ENCODE data around the gene PHTF2.

The PHTF2 gene

DNA sequence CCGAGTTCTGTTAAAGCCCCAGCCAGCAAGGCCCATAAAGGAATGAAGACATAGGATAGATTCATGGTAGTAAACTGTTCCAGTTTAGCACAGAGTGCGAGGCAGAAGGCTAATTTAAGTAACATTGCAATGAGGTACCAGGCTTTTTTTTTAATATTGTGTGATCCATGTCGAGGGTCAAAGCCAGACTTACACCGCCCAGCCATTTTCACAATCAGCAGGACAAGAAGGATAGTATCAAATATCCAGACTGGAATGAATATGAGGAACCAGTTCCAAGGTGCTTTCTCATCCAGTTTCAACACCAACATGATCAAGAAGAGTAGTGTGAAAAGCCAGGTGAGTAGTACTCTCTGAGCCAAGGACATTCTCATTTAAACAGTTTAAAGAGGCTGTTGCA lies 4.6 kb upstream of the PHTF2 start:
- no peak for DNase-seq (ENCODE audit: low read depth in 3 of 3)

DNA sequence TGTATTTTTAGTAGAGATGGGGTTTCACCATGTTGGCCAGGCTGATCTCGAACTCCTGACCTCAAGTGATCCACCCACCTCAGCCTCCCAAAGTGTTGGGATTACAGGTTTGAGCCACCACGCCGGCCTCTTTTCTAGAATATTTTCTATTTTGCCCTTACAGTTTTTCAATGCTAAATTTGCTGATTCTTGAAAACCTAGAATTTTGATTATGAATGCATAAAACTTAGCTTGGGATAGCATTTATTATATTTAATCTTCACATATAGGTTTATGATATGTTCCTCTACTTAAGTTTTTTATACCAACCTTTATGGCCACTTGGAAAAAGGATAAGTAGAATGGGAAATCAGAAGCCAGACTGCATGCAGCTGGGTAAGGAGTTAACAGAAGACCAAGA lies 2.5 kb upstream of the PHTF2 start:
- DNase-seq (ENCODE audit: low read depth in 3 of 3) = no peak

DNA sequence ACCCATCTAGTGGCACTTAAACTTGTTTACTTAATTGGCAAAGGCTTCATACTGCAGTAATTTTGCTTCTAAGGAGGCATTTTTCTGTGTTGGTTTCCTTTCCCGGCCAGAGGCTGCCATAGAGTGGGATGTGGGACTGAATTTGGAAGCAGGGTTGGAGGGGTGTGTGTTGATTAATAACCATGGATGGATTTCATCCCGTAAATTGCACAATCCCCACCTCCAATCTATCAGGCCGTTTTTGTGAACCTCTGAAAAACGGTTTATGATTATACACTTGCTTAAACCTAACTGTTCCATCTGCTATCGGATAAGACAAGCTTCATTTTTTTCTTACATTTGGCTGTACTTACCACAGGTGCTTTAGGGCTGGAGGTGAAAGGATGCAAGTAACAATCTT lies 1.6 kb upstream of the PHTF2 start:
- no peak for DNase-seq (ENCODE audit: low read depth in 3 of 3)

DNA sequence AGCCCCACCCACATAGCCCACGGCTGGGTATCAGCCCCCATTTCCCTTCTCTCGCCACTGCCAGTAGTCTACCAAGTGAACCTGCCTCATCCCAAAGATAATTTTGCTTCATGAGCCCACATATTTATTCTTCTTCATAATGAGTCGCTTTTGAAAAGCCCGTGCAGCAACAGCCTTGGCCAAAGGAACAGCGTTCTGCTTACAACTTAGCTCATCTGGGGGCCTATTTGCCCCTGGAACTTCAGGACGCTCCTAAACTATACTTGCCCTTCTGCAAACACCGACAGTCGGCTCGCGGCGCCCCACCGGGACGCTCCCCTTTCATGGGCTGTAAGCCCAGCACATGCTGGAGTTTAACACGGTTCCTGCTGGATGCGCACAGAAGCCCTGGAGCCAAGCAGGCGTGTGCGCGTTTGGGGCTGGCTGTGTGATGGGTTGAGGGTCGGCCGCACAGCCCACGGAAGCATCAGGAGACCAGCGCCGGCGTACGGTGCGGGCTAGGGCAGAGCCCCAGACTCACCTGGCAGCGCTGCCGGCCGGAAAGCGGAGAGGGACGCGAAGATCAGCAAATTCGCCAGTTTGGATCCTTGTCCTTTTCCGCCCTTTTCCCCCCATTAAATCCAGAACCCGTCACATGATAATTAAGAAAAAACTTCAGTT lies 709 bp upstream of the PHTF2 start:
- peak in 1 of 3 experiments; percentile 3 for DNase-seq (ENCODE audit: low read depth in 3 of 3)

DNA sequence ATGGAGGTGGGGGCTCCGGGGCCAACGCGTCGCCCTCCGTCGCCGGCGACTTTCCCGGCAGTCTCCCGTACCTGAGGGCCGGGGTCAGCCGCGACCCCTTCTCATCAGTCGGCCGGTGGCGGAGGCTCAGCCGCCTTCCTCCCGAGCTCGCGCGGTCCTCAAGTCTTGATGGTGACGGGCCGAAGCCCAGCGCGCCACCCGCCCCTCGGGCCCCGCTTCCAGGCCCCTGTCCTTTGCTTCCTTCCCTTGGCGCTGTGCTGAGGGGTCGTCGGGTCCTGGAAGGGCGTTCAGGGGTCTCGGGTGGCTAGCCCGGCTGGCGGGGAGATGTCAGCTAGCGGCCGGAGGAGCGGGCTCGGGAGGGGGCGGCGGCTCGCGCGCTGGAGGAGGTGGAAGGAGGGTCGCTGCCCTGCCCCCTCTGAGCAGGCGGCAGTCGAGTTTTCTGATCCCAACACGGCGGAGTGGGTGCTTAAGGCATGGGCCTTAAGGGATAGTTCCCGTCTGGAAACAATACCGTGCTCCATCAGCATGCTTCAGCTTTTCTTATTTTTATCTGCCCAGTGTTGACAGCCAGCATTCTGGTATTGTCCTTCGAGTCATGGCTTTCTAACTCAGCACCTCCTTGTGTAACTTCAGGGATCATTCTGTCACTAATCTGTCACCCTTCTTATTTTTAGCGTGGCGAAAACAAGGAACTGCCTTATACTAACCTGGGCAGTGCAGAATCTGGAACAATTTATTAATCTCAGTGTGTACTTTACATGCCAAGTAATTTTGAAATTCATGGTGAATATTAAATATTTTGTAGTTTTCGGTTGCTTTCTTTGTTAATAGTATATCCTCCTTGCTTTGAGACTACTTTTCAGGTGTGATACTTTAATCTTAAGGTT lies 748 bp downstream of the PHTF2 start:
- peak in 2 of 3 experiments; percentile 5 to 9 for DNase-seq (ENCODE audit: low read depth in 3 of 3)

DNA sequence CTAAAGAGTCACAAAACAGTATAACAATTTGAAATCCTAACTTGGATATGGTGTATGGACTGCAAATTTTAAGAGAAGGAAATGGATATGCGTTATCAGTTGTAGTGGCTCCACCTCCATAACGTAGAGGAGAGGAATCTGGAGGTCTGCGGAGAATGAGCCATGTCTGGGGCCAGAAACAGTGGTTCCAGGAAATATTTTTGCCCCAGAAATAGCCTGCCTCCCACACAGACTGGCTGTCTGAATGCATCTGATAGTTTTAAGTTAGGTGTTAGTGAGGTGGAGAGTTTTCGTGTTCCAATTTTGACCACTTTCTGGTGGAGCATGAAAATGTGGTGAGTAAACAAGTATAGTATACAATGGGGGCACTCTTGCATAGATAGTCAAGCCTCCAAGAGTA lies 1.6 kb downstream of the PHTF2 start:
- no peak for DNase-seq (ENCODE audit: low read depth in 3 of 3)

DNA sequence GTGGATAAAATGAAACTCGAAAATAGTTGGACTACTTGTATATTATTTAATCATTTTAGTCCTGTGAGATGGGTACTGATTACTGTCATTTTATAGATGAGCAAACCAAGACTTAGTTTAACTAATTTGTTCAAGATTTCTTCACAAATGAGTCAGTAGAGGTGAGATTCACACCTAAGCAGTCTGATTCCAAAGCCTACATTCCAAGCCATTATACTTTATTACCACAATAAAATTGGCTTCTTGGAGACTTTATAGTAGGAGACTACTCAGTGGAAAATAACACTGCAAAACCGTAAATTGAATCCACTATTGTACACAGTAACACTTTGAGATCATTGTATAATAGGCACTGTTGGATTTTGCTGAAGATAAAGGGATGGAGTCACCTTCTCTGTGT lies 2.2 kb downstream of the PHTF2 start:
- no peak for DNase-seq (ENCODE audit: low read depth in 3 of 3)

DNA sequence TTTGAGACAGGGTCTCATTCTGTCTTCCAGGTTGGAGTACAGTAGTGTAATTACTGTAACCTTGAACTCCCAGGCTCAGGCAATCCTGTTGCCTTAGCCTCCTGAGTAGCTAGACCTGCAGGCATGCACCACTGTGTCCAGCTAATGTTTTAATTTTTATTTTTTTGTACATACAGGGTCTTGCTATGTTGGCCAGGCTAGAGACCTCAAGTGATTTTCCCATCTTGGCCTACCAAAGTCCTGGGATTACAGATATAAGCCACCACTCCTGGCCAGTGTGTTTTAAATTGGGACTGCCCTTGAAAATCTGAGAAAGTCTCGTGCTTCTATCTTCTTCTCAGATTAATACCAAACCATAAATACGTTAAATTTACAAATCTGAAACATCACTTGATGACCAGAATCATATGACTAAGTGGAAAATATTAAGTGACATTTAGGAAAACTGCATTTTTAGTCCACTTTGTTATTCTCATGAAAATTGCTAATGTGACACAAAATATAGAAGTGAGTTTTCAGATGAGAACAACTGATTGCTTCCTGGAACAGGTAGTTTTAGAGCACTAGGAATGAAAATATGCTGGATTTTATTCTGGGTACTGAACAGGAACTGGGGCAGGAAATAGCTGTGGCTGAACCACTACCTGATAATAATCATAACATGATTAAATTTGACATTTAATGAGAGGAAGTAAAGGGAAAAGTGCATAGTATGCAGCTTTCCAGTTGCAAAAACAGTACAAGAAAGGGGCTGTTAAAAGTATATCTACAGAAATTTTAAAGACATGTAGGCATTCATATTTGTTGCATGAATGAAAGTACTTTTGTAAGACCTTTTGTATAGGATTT lies 4.2 kb downstream of the PHTF2 start:
- DNase-seq (ENCODE audit: low read depth in 3 of 3) = no peak

DNA sequence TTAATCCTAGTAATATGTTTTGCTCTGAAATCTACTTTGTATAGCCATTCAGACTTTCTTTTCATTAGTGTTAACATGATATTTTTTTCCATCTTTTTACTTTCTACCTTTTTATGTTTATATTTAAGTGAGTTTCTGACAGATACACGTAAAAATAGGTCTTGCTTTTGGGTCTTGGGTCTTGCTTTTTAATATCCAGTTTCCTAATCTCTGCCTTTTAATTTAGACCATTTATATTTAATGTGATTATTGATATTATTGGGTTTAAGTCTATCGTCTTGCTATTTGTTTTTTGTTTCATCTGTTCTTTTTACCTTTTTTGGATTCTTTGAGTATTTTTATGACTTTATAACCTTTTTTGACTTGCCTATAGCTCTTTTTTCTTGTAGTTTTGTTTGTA lies 7.9 kb downstream of the PHTF2 start:
- DNase-seq (ENCODE audit: low read depth in 3 of 3) = no peak

DNA sequence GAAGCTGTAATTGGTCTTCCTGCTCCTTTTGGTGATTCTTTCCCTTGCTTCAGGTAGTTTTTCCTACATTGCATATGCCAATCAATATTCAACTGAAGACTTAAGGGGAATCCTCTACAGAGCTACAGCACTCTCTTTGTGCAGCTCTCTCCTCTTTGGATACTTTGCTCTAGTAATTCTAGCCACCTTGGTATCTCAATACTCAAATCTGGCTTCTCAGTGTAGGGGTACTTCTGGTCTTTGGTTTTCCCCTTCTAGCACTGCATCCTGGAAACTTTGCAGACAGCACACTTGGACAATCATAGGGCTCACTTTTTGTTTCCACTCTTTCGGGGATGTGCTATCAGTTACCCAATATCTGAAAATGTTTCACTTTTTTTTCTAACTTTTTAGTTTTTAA lies 9.9 kb downstream of the PHTF2 start:
- DNase-seq (ENCODE audit: low read depth in 3 of 3) = no peak

DNA sequence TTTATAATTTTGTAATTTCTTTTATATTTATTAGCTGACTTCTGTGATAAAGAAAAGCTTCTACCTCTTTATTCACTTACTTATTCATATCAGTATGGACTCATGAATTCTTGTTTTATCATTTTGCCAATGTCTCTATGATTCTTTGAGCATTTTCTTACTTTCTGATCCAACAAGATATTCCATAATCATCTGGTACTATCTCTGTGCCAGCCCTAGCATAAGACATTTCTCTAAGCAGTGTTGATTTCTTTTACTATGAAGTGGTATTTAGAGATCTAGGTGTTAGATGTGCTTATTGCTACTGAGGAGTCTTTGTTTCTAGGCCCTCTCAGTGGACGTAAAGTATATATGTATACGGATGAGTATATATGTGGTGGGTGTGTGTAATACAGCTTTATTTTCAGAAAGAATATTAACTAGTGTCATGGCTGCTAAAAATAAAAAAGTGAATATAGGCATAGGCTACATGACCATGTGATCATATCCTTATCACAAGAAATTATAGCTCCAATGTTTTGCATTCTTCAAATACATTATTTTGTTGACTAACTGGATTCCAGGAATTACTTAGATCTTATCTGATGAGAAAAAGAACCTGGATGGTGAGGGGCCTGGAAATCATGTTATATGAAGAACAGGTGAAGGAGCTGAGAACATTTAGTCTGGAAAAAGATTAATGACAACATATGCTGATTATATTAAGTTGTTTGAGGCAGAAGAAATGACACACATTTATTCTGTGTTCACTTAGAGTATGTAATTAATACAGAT lies 13.1 kb downstream of the PHTF2 start:
- DNase-seq (ENCODE audit: low read depth in 3 of 3) = no peak

DNA sequence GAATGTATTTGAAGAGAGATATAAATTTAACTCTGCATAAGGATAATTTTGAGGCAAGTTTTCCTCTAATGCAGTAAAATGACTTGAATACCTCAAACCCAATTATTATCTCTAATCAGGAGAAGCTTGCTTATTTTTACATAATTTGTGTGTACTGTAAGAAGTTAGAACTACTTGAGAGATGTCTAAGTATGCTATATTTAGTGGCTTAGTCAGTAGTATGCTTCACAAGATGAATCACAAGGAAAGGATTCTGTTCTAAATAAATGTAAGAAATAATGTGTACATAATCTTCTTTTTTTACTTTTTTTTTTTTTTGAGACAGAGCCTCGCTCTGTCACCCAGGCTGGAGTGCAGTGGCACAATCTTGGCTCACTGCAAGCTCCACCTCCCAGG lies 13.7 kb downstream of the PHTF2 start:
- DNase-seq (ENCODE audit: low read depth in 3 of 3) = no peak

DNA sequence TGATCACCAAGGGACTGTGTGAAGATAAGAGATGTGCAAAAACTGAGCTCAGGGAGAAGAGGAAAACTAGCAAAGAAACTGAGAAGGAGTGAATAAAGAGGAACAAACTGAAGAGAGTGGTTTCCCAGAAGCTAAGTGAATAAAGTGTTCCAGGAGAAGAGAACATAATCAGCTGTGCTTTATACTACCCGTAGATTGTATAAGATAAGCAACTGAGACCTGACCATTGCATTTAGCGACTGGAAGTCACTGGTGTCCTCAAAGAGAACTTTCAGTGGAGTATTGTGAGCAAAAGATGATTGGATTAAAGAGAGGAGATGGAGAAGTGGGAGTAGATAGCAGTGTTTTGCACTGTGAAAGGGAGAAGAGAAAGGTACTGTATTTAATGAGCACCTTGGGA lies 14.6 kb downstream of the PHTF2 start:
- DNase-seq (ENCODE audit: low read depth in 3 of 3) = no peak

DNA sequence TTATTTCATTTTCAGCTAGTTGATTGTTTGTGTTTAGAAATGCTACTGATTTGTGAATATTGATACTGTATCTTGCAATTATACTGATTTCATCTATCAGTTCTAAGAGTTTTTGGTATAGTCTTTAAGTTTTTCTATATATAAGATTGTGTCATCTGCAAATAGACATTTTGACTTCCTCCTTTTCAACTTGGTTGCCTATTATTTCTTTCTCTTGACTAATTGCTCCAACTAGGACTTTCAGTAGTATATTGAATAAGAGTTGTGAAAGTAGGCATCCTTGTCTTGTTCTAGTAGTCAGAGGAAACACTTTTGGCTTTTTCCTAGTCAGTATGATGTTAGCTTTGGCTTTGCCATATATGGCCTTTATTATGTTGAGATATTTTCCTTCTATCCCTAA lies 20.4 kb downstream of the PHTF2 start:
- DNase-seq (ENCODE audit: low read depth in 3 of 3) = no peak

DNA sequence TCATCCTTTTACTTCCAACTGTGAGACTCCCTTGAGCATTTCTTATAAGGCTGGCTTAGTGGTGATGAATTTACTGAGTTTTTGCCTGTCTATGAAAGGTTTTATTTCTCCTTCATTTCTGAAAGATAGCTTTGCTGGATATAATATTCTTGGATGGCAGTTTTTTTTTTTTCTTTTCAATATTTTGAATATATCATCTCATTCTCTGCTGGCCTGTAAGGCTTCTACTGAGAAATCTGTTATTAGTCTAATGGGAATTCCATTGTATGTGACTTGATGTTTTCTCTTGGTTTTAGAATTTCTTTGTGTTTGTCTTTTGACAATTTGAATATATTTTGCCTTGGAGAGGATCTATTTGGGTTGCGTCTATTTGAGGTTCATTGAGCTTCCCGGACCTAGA lies 22.4 kb downstream of the PHTF2 start:
- DNase-seq (ENCODE audit: low read depth in 3 of 3) = no peak

DNA sequence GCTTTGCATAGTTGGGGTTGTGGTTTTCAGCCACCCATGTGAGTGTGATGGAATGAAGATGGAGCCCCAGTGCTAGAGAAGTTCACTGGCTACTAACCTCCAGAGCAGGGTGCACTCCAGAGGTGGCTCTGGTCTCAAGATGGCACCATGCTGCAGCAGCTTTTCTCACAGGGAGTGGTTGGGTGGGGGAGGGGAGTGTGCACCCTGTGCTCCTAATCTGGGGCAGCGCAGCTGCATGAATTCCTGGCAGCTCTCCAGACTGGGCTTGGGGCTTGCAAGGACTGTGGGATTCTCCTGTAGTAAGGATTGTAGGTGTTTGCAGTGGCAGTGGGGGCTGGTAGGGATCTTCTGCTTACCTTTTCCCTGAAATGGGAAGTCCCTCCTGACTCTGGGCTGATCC lies 23.7 kb downstream of the PHTF2 start:
- DNase-seq (ENCODE audit: low read depth in 3 of 3) = no peak

DNA sequence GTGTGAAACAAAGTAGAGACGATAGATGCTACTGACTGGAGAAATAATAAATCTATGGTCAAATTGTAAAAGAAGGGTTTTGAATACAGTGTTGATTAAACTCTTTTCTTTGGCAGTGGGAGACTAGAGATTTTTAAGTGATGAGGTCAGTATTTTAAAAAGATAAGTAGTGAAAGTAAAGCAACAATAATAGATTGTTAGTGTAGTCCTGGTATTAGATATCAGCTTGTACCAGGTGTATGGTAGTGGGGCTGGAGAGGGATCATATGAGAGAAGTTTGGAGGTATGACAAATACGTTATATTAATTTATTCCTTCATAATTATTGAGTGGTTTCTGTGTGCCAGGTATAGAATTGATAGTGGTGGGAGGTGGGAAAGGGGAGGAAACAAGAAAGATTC lies 25.2 kb downstream of the PHTF2 start:
- no peak for DNase-seq (ENCODE audit: low read depth in 3 of 3)

DNA sequence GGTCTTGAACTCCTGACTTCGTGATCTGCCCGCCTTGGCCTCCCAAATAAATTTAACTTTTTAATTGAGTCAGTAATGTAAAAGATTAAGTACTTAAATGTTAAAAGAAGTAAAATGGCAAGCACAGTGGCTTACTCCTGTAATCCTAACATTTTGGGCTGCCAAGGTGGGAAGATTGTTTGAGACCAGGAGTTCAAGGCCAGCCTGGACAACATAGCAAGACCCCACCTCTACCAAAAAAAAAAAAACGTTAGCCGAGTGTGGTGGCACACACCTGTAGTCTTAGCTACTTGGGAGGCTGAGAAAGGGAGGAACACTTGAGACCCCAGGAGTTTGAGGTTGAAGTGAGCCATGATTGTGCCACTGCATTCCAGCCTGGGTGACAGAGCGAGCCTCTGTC lies 26.1 kb downstream of the PHTF2 start:
- DNase-seq (ENCODE audit: low read depth in 3 of 3) = no peak

DNA sequence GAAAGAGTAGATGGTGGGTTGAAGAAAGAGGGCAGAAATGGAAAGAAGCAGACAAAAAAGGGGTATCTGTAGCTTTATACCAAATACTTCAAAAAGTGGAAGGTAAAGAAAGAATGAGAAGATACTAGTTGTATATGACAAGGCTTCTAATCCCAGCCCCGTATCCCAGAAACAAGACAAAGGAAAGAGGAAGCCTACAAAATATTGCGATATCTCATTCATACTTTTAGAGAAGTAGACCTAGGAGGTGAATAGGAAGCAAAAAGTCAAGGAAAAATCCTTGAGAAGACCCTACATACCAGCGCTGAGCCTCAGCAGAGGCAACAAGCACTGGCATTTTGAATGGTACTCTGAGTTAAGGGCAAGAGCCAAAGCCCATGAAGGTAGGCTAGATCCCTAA lies 26.6 kb downstream of the PHTF2 start:
- DNase-seq (ENCODE audit: low read depth in 3 of 3) = no peak

DNA sequence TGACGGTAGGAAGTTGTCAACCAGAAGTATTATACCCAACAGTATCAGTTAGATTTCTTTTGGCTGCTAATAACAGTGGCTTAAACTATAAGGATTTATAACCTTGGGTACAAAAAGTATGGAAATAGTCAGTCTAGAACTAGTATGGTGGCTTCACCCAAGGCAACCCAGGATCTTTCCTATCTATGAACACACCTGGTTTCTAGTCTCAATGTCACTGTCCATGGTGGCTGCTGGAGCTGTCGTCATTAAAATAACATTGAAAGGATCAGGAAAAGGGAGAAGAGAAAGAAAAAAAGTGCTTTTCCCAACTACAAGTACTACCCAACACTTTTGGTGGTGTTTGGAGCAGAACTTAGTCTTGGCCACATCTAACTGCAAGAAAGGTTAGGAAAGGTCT lies 27.7 kb downstream of the PHTF2 start:
- DNase-seq (ENCODE audit: low read depth in 3 of 3) = no peak

DNA sequence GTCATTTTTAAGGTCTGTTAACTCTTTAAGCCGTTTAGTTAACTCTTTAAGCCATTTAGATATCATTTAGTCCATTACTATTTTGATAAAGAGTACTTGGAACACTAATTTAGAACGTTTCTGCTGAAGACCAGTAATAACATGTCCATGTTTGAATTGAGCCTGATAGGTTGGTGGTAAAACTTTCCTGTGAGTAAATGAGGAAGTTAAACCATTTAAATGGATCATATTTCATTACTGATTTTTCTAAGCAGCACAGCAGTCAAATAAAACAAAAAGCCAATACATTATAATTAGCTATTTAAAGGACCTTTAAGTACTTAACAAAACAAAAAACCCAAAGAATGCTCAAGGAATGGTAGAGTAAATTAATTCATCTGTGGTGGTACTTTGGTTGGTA lies 29.4 kb downstream of the PHTF2 start:
- no peak for DNase-seq (ENCODE audit: low read depth in 3 of 3)

Data from stimulated activated CD4-positive, alpha-beta T cell treated with anti-CD3 and anti-CD28 coated beads, TNF-alpha, amount 100 ng/mL, for 4 hours (primary cell).